ACC112 (cell line): Measurements from ENCODE around the gene LBH.

Source experiments
- H2AFZ ChIP-seq: fragments of 200-600 bp; sonication (generic); one replicate; pipeline ENCODE4 v1.6.0; 2017; ENCODE audit warnings: antibody characterized with exemption, low read length; ENCODE audit not compliant: unreplicated experiment
- H3K27ac ChIP-seq: fragments of 200-600 bp; sonication (generic); 2 replicates; pipeline ENCODE4 v1.5.1; 2014; ENCODE audit warnings: low read depth, mild to moderate bottlenecking, antibody characterized with exemption, low read length, moderate library complexity
- H3K27me3 ChIP-seq: fragments of 200-600 bp; sonication (generic); 2 replicates; pipeline ENCODE4 v1.6.1; 2014; ENCODE audit warnings: mild to moderate bottlenecking, antibody characterized with exemption, low read length, moderate library complexity, mixed read lengths; ENCODE audit not compliant: insufficient read depth
- H3K36me3 ChIP-seq: fragments of 200-600 bp; sonication (generic); 2 replicates; pipeline ENCODE4 v1.6.1; 2016; ENCODE audit warnings: mild to moderate bottlenecking, antibody characterized with exemption, low read length, moderate library complexity, mixed read lengths; ENCODE audit not compliant: insufficient read depth
- H3K4me1 ChIP-seq: fragments of 200-600 bp; sonication (generic); one replicate; pipeline ENCODE4 v1.6.1; 2016; ENCODE audit warnings: low read length, mixed read lengths; ENCODE audit not compliant: insufficient read depth, unreplicated experiment, control insufficient read depth
- H3K4me3 ChIP-seq: fragments of 200-600 bp; sonication (generic); 2 replicates; pipeline ENCODE4 v1.5.1; 2014; ENCODE audit warnings: mild to moderate bottlenecking, low read depth, low read length
- H3K79me2 ChIP-seq: fragments of 200-600 bp; sonication (generic); one replicate; pipeline ENCODE4 v1.6.0; 2016; ENCODE audit warnings: low read length; ENCODE audit not compliant: control insufficient read depth, unreplicated experiment, insufficient read depth

LBH gene

GRCh38 chr2:30259827-30260679 is 28.7 kb downstream of the LBH start:
- H3K4me1 ChIP-seq = no peaks in the 10 kb centered on the region
- H3K36me3 ChIP-seq = no peaks in the 10 kb centered on the region
- no peaks in the 10 kb centered on the region for H3K27me3 ChIP-seq
- H3K27ac ChIP-seq = no peak overlapping the region
- H3K79me2 ChIP-seq = no peaks in the 10 kb centered on the region
- H3K4me3 ChIP-seq = no peak overlapping the region
- H2AFZ ChIP-seq = no peak overlapping the region

- Histone ChIP-seq H3K4me3 (no peak overlapping the region), H3K27me3 (no peaks in the 10 kb centered on the region), H3K4me1 (peaks cover 5% of the 10 kb centered on the region), H2AFZ (no peak overlapping the region), H3K27ac (no peak overlapping the region), H3K79me2 (no peaks in the 10 kb centered on the region), H3K36me3 (no peaks in the 10 kb centered on the region)
Measured at GRCh38 chr2:30260941-30261340, 29.6 kb downstream of the LBH start.

GRCh38 chr2:30261695-30262211 is 30.4 kb downstream of the LBH start:
- no peak overlapping the region for H2AFZ ChIP-seq
- H3K27me3 ChIP-seq = no peaks in the 10 kb centered on the region
- H3K4me3 ChIP-seq = no peak overlapping the region
- H3K79me2 ChIP-seq = no peaks in the 10 kb centered on the region
- H3K27ac ChIP-seq = no peak overlapping the region
- no peaks in the 10 kb centered on the region for H3K36me3 ChIP-seq
- peaks cover 13% of the 10 kb centered on the region for H3K4me1 ChIP-seq

GRCh38 chr2:30262716-30263309 is 31.5 kb downstream of the LBH start:
- no peaks in the 10 kb centered on the region for H3K79me2 ChIP-seq
- no peaks in the 10 kb centered on the region for H3K36me3 ChIP-seq
- no peaks in the 10 kb centered on the region for H3K27me3 ChIP-seq
- peaks cover 13% of the 10 kb centered on the region for H3K4me1 ChIP-seq
- no peak overlapping the region for H3K4me3 ChIP-seq
- H2AFZ ChIP-seq = no peak overlapping the region
- no peak overlapping the region for H3K27ac ChIP-seq

GRCh38 chr2:30264274-30264673 is 32.9 kb downstream of the LBH start:
- Histone ChIP-seq H3K27ac (no peak overlapping the region), H3K4me1 (peaks cover 13% of the 10 kb centered on the region), H3K79me2 (no peaks in the 10 kb centered on the region), H3K4me3 (no peak overlapping the region), H3K36me3 (no peaks in the 10 kb centered on the region), H2AFZ (no peak overlapping the region), H3K27me3 (no peaks in the 10 kb centered on the region)

GRCh38 chr2:30265052-30266015 is 34.0 kb downstream of the LBH start:
- Histone ChIP-seq H3K36me3 (no peaks in the 10 kb centered on the region), H3K27me3 (no peaks in the 10 kb centered on the region), H3K4me3 (peak overlapping the region; percentile 56), H3K27ac (peak overlapping the region; percentile 65), H2AFZ (no peak overlapping the region), H3K79me2 (no peaks in the 10 kb centered on the region), H3K4me1 (peaks cover 13% of the 10 kb centered on the region)

- no peaks in the 10 kb centered on the region for H3K27me3 ChIP-seq
- H3K36me3 ChIP-seq = no peaks in the 10 kb centered on the region
- peak overlapping the region; percentile 56 for H3K4me3 ChIP-seq
- peak overlapping the region; percentile 53 for H2AFZ ChIP-seq
- no peaks in the 10 kb centered on the region for H3K79me2 ChIP-seq
- H3K27ac ChIP-seq = peak overlapping the region; percentile 65
- H3K4me1 ChIP-seq = peaks cover 13% of the 10 kb centered on the region
Measured at GRCh38 chr2:30266051-30266621, 34.8 kb downstream of the LBH start.

GRCh38 chr2:30266705-30267104 is 35.4 kb downstream of the LBH start:
- Histone ChIP-seq H3K27ac (no peak overlapping the region), H3K36me3 (no peaks in the 10 kb centered on the region), H3K4me3 (no peak overlapping the region), H3K4me1 (peaks cover 13% of the 10 kb centered on the region), H3K79me2 (no peaks in the 10 kb centered on the region), H2AFZ (no peak overlapping the region), H3K27me3 (no peaks in the 10 kb centered on the region)

GRCh38 chr2:30267161-30267975 is 36.0 kb downstream of the LBH start:
- no peak overlapping the region for H3K27ac ChIP-seq
- no peak overlapping the region for H2AFZ ChIP-seq

More at GRCh38 chr2:30267161-30267975, 36.0 kb downstream of the LBH start:
- H3K79me2 ChIP-seq = no peaks in the 10 kb centered on the region
- no peaks in the 10 kb centered on the region for H3K36me3 ChIP-seq
- H3K4me1 ChIP-seq = peaks cover 13% of the 10 kb centered on the region
- no peak overlapping the region for H3K4me3 ChIP-seq
- no peaks in the 10 kb centered on the region for H3K27me3 ChIP-seq
